Measurements from ENCODE around the gene PIBF1. TPM values are rescaled to one million over a fixed set of nuclear protein-coding genes. Genes with fewer than 3 reads are reported as not detected.
A peak's percentile ranks its signal among the peaks of the same experiment; 100 is the strongest.
"Not testable (repeated sequence)": the region's sequence is repeated elsewhere in the genome, so short reads cannot be mapped to it uniquely, and the experiment has no call there.

The PIBF1 gene
- total RNA-seq, 5 donors from 2014 or later (not counting 1 experiment from before 2014, with no cell fraction given): 29.4 to 36.5 (median 34.8) TPM

GRCh38 chr13:72834601-72835000 is 52.7 kb downstream of the PIBF1 start:
- no peaks in the 10 kb centered on the region for H3K27me3 ChIP-seq (replicated peaks in 1 of 2; ENCODE audit: control insufficient read depth in 2 of 2, extremely low read depth in 1 of 2, insufficient read depth in 2 of 2, low read length in 1 of 2)
- Mint-ChIP-seq H3K36me3 (peaks cover 43% of the 10 kb centered on the region), H3K27me3 (no peaks in the 10 kb centered on the region), H3K9me3 (no peaks in the 10 kb centered on the region), H3K27ac (no peak overlapping the region), H3K4me3 (no peak overlapping the region), H3K4me1 (peaks cover 26 to 33% (median 26%) of the 10 kb centered on the region in 3 donors)
- WGBS (ENCODE audit: insufficient coverage): no CpG with 5 or more reads among the region's 3 CpGs
- DNase-seq (no peak), ATAC-seq (replicated peaks in 1 of 4) (no peak)
- no peak overlapping the region for H3K4me3 ChIP-seq (ENCODE audit: control insufficient read depth in 1 of 2, extremely low read depth in 1 of 2, low read length in 1 of 2)
- H3K27ac ChIP-seq (ENCODE audit: low read length): no peak overlapping the region
- H3K36me3 ChIP-seq (ENCODE audit: control insufficient read depth in 2 of 2, extremely low read depth in 1 of 2, insufficient read depth in 1 of 2, low read length in 1 of 2): peaks cover 0 to 11% of the 10 kb centered on the region in 2 donors
- H3K4me1 ChIP-seq (ENCODE audit: control insufficient read depth in 1 of 2, extremely low read depth in 1 of 2, insufficient read depth in 2 of 2, low read length in 2 of 2): no peaks in the 10 kb centered on the region
- no peaks in the 10 kb centered on the region for H3K9me3 ChIP-seq
- ChIA-PET CTCF (no interaction called here), POLR2A (no interaction called here)

- no peaks in the 10 kb centered on the region for H3K4me1 Mint-ChIP-seq
- peaks cover 3 to 16% of the 10 kb centered on the region in 2 donors for H3K36me3 ChIP-seq (ENCODE audit: control insufficient read depth in 2 of 2, extremely low read depth in 1 of 2, insufficient read depth in 1 of 2, low read length in 1 of 2)
- H3K27me3 ChIP-seq (replicated peaks in 1 of 2; ENCODE audit: control insufficient read depth in 2 of 2, extremely low read depth in 1 of 2, insufficient read depth in 2 of 2, low read length in 1 of 2): no peaks in the 10 kb centered on the region
- H3K36me3 Mint-ChIP-seq: peaks cover 33% of the 10 kb centered on the region
- no peak overlapping the region for H3K27ac Mint-ChIP-seq
- H3K27ac ChIP-seq (ENCODE audit: low read length): no peak overlapping the region
- H3K4me1 ChIP-seq (ENCODE audit: control insufficient read depth in 1 of 2, extremely low read depth in 1 of 2, insufficient read depth in 2 of 2, low read length in 2 of 2): no peaks in the 10 kb centered on the region
- H3K4me3 ChIP-seq (ENCODE audit: control insufficient read depth in 1 of 2, extremely low read depth in 1 of 2, low read length in 1 of 2): no peak overlapping the region
- no peaks in the 10 kb centered on the region for H3K9me3 Mint-ChIP-seq
- no peaks in the 10 kb centered on the region for H3K9me3 ChIP-seq
- ATAC-seq (replicated peaks in 1 of 4) (peak in 3 of 4 experiments; percentile 36 to 52 (median 50)), DNase-seq (peak in 24 of 35 experiments; percentile 2 to 58 (median 19))
- CTCF ChIA-PET: interaction anchor here (0.6 to 1.4 kb wide), 6 partner anchors 16 to 871 kb away, joined by 3 to 4 read pairs (median 4); no protein-coding TSS in a partner anchor
- WGBS (ENCODE audit: insufficient coverage): no CpG with 5 or more reads among the region's 1 CpG
- POLR2A ChIA-PET: no interaction called here
- no peak overlapping the region for H3K4me3 Mint-ChIP-seq
- H3K27me3 Mint-ChIP-seq: no peaks in the 10 kb centered on the region
These were observed 58.0 kb downstream of the PIBF1 start for GRCh38 chr13:72839831-72840426.

- DNase-seq: no peak
- H3K9me3 ChIP-seq: no peaks in the 10 kb centered on the region
- Mint-ChIP-seq H3K27ac (no peak overlapping the region), H3K27me3 (no peaks in the 10 kb centered on the region), H3K4me3 (no peak overlapping the region), H3K9me3 (no peaks in the 10 kb centered on the region), H3K36me3 (peaks cover 52% of the 10 kb centered on the region), H3K4me1 (peaks cover 0 to 2% (median 0%) of the 10 kb centered on the region in 3 donors)
- no peaks in the 10 kb centered on the region for H3K27me3 ChIP-seq (replicated peaks in 1 of 2; ENCODE audit: control insufficient read depth in 2 of 2, extremely low read depth in 1 of 2, insufficient read depth in 2 of 2, low read length in 1 of 2)
- H3K36me3 ChIP-seq (ENCODE audit: control insufficient read depth in 2 of 2, extremely low read depth in 1 of 2, insufficient read depth in 1 of 2, low read length in 1 of 2): peaks cover 8 to 26% of the 10 kb centered on the region in 2 donors
- H3K4me1 ChIP-seq (ENCODE audit: control insufficient read depth in 1 of 2, extremely low read depth in 1 of 2, insufficient read depth in 2 of 2, low read length in 2 of 2): no peaks in the 10 kb centered on the region
- H3K4me3 ChIP-seq (ENCODE audit: control insufficient read depth in 1 of 2, extremely low read depth in 1 of 2, low read length in 1 of 2): no peak overlapping the region
- no peak overlapping the region for H3K27ac ChIP-seq (ENCODE audit: low read length)
- ATAC-seq (replicated peaks in 1 of 4): no peak
- ChIA-PET POLR2A (no interaction called here), CTCF (interaction anchor here in 1 of 2 donors (1.2 kb wide), 1 partner anchor 16 kb away, joined by 4 read pairs; no protein-coding TSS in a partner anchor)
- 100% methylated on average over 5 of the region's 6 CpGs for WGBS (ENCODE audit: insufficient coverage)
These were observed 61.1 kb downstream of the PIBF1 start for GRCh38 chr13:72842991-72843390.

GRCh38 chr13:72845148-72845547 is 63.2 kb downstream of the PIBF1 start:
- not testable (repeated sequence) for H3K9me3 Mint-ChIP-seq; DNase-seq; H3K27me3 Mint-ChIP-seq; ATAC-seq (replicated peaks in 1 of 4); H3K4me3 Mint-ChIP-seq; H3K4me1 Mint-ChIP-seq; H3K9me3 ChIP-seq; H3K27me3 ChIP-seq (replicated peaks in 1 of 2; ENCODE audit: control insufficient read depth in 2 of 2, extremely low read depth in 1 of 2, insufficient read depth in 2 of 2, low read length in 1 of 2); H3K4me3 ChIP-seq (ENCODE audit: control insufficient read depth in 1 of 2, extremely low read depth in 1 of 2, low read length in 1 of 2); H3K27ac Mint-ChIP-seq; H3K4me1 ChIP-seq (ENCODE audit: control insufficient read depth in 1 of 2, extremely low read depth in 1 of 2, insufficient read depth in 2 of 2, low read length in 2 of 2); H3K27ac ChIP-seq (ENCODE audit: low read length)
- no CpG with 5 or more reads among the region's 2 CpGs for WGBS (ENCODE audit: insufficient coverage)
- CTCF ChIA-PET: interaction anchor here in 1 of 2 donors (0.6 kb wide), 1 partner anchor 867 kb away, joined by 4 read pairs; no protein-coding TSS in a partner anchor
- peaks cover 57% of the 10 kb centered on the region for H3K36me3 Mint-ChIP-seq
- POLR2A ChIA-PET: interaction anchor here in 1 of 2 donors (0.6 kb wide), 1 partner anchor 10 kb away, joined by 7 read pairs; no protein-coding TSS in a partner anchor
- H3K36me3 ChIP-seq (ENCODE audit: control insufficient read depth in 2 of 2, extremely low read depth in 1 of 2, insufficient read depth in 1 of 2, low read length in 1 of 2): peaks cover 8 to 26% of the 10 kb centered on the region in 2 donors

- H3K36me3 Mint-ChIP-seq: peaks cover 66% of the 10 kb centered on the region
- CTCF ChIA-PET: no interaction called here
These were observed 67.6 kb downstream of the PIBF1 start for GRCh38 chr13:72849571-72849970.

GRCh38 chr13:72850959-72851677 is 69.2 kb downstream of the PIBF1 start:
- H3K9me3 Mint-ChIP-seq: no peaks in the 10 kb centered on the region
- no peak for DNase-seq
- peaks cover 7 to 34% of the 10 kb centered on the region in 2 donors for H3K36me3 ChIP-seq (ENCODE audit: control insufficient read depth in 2 of 2, extremely low read depth in 1 of 2, insufficient read depth in 1 of 2, low read length in 1 of 2)
- H3K4me3 ChIP-seq (ENCODE audit: control insufficient read depth in 1 of 2, extremely low read depth in 1 of 2, low read length in 1 of 2): no peak overlapping the region
- H3K4me1 ChIP-seq (ENCODE audit: control insufficient read depth in 1 of 2, extremely low read depth in 1 of 2, insufficient read depth in 2 of 2, low read length in 2 of 2): no peaks in the 10 kb centered on the region
- H3K4me1 Mint-ChIP-seq: peaks cover 0 to 3% (median 0%) of the 10 kb centered on the region in 3 donors
- WGBS (ENCODE audit: insufficient coverage): 98% methylated on average over 16 of the region's 18 CpGs
- peaks cover 56% of the 10 kb centered on the region for H3K36me3 Mint-ChIP-seq
- POLR2A ChIA-PET: interaction anchor here in 1 of 2 donors (0.6 kb wide), 1 partner anchor 24 kb away, joined by 15 read pairs; no protein-coding TSS in a partner anchor
- ATAC-seq (replicated peaks in 1 of 4): no peak
- H3K27me3 ChIP-seq (replicated peaks in 1 of 2; ENCODE audit: control insufficient read depth in 2 of 2, extremely low read depth in 1 of 2, insufficient read depth in 2 of 2, low read length in 1 of 2): no peaks in the 10 kb centered on the region
- H3K27ac Mint-ChIP-seq: no peak overlapping the region
- H3K27ac ChIP-seq (ENCODE audit: low read length): no peak overlapping the region
- H3K27me3 Mint-ChIP-seq: no peaks in the 10 kb centered on the region
- no peaks in the 10 kb centered on the region for H3K9me3 ChIP-seq
- no peak overlapping the region for H3K4me3 Mint-ChIP-seq
- CTCF ChIA-PET: interaction anchor here in 1 of 2 donors (0.7 to 1.0 kb wide), 2 partner anchors 9 to 399 kb away, joined by 3 to 4 read pairs; no protein-coding TSS in a partner anchor

More at GRCh38 chr13:72849571-72849970, 67.6 kb downstream of the PIBF1 start:
- peaks cover 7 to 43% of the 10 kb centered on the region in 2 donors for H3K36me3 ChIP-seq (ENCODE audit: control insufficient read depth in 2 of 2, extremely low read depth in 1 of 2, insufficient read depth in 1 of 2, low read length in 1 of 2)
- Mint-ChIP-seq H3K4me1 (peaks cover 0 to 5% (median 0%) of the 10 kb centered on the region in 3 donors), H3K27ac (no peak overlapping the region), H3K4me3 (no peak overlapping the region), H3K27me3 (no peaks in the 10 kb centered on the region), H3K9me3 (no peaks in the 10 kb centered on the region)
- DNase-seq (no peak), ATAC-seq (replicated peaks in 1 of 4) (no peak)
- H3K9me3 ChIP-seq: no peaks in the 10 kb centered on the region
- no peak overlapping the region for H3K4me3 ChIP-seq (ENCODE audit: control insufficient read depth in 1 of 2, extremely low read depth in 1 of 2, low read length in 1 of 2)
- no CpG with 5 or more reads among the region's 1 CpG for WGBS (ENCODE audit: insufficient coverage)
- no peaks in the 10 kb centered on the region for H3K27me3 ChIP-seq (replicated peaks in 1 of 2; ENCODE audit: control insufficient read depth in 2 of 2, extremely low read depth in 1 of 2, insufficient read depth in 2 of 2, low read length in 1 of 2)
- no peak overlapping the region for H3K27ac ChIP-seq (ENCODE audit: low read length)
- no peaks in the 10 kb centered on the region for H3K4me1 ChIP-seq (ENCODE audit: control insufficient read depth in 1 of 2, extremely low read depth in 1 of 2, insufficient read depth in 2 of 2, low read length in 2 of 2)
- POLR2A ChIA-PET: no interaction called here
